NAMALWA (cell line): Measurements from ENCODE around the gene NCKIPSD.

Source experiments
- DNase-seq: peaks from one replicate; pipeline ENCODE4 v3.0.0-alpha.2; 2015; ENCODE audit warnings: low spot score

The NCKIPSD gene

GRCh38 chr3:48696601-48697000 lies 10.9 kb upstream of the NCKIPSD start:
- no peak for DNase-seq

GRCh38 chr3:48696156-48696555 lies 10.4 kb upstream of the NCKIPSD start:
- no peak for DNase-seq

- DNase-seq: no peak
Measured at GRCh38 chr3:48695393-48695753, 9.7 kb upstream of the NCKIPSD start.

- DNase-seq: no peak
Measured at GRCh38 chr3:48694610-48695392, 9.1 kb upstream of the NCKIPSD start.

- DNase-seq: no peak
Measured at GRCh38 chr3:48693826-48694225, 8.1 kb upstream of the NCKIPSD start.

GRCh38 chr3:48692551-48692950 lies 6.8 kb upstream of the NCKIPSD start:
- DNase-seq: no peak

- DNase-seq: no peak
Measured at GRCh38 chr3:48690846-48691458, 5.2 kb upstream of the NCKIPSD start.

- DNase-seq: no peak
Measured at GRCh38 chr3:48689384-48689783, 3.7 kb upstream of the NCKIPSD start.

GRCh38 chr3:48688737-48689075 lies 3.0 kb upstream of the NCKIPSD start:
- DNase-seq: no peak

GRCh38 chr3:48688032-48688736 lies 2.5 kb upstream of the NCKIPSD start:
- no peak for DNase-seq

GRCh38 chr3:48687220-48687678 lies 1.5 kb upstream of the NCKIPSD start:
- DNase-seq: no peak

GRCh38 chr3:48686538-48687219 lies 964 bp upstream of the NCKIPSD start:
- no peak for DNase-seq

- no peak for DNase-seq
Measured at GRCh38 chr3:48685293-48685602, 467 bp downstream of the NCKIPSD start.

- no peak for DNase-seq
Measured at GRCh38 chr3:48684480-48685143, 1.1 kb downstream of the NCKIPSD start.

GRCh38 chr3:48684054-48684349 lies 1.7 kb downstream of the NCKIPSD start:
- no peak for DNase-seq

GRCh38 chr3:48682786-48683185 lies 2.9 kb downstream of the NCKIPSD start:
- DNase-seq: no peak

GRCh38 chr3:48681974-48682610 lies 3.6 kb downstream of the NCKIPSD start:
- DNase-seq: no peak

GRCh38 chr3:48681541-48681880 lies 4.2 kb downstream of the NCKIPSD start:
- no peak for DNase-seq

GRCh38 chr3:48680811-48681540 lies 4.7 kb downstream of the NCKIPSD start:
- DNase-seq: no peak

GRCh38 chr3:48679411-48680391 lies 6.0 kb downstream of the NCKIPSD start:
- peak; percentile 34 for DNase-seq
